GM21526 (cell line): ENCODE results near the gene COG1.
A peak's percentile ranks its signal among the peaks of the same experiment; 100 is the strongest.

Experiments
- ATAC-seq: cut with Tn5 transposase; IDR thresholded peaks from one replicate; pipeline ENCODE4 v1.9.1; 2021; ENCODE audit warnings: moderate library complexity; ENCODE audit not compliant: unreplicated experiment, low FRiP score

COG1 gene

DNA sequence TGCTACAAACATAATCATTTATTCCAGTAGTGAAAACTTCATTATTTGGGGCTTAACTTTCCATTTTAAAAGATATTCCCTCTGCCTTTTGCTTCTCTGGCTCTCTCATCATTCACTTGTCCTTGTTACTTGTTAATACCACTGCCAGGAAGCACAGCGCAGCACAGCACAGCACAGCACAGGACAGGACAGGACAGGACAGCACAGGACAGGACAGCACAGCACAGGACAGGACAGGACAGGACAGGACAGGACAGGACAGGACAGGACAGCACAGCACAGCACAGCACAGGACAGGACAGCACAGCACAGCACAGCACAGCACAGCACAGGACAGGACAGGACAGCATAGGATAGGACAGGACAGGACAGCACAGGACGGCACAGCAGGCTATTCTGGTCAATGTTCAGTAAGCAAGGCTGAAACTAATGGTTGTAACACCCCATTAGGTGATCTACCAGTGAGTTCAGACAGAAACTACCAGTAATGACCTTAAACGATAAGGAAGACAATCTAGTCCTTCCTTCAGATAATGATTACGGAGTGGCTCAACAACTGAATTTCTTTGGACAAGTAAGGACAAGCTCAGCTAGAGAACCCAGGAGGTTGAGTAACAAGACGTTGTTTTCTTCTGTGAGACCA lies 31.9 kb downstream of the COG1 start:
- ATAC-seq: no peak

DNA sequence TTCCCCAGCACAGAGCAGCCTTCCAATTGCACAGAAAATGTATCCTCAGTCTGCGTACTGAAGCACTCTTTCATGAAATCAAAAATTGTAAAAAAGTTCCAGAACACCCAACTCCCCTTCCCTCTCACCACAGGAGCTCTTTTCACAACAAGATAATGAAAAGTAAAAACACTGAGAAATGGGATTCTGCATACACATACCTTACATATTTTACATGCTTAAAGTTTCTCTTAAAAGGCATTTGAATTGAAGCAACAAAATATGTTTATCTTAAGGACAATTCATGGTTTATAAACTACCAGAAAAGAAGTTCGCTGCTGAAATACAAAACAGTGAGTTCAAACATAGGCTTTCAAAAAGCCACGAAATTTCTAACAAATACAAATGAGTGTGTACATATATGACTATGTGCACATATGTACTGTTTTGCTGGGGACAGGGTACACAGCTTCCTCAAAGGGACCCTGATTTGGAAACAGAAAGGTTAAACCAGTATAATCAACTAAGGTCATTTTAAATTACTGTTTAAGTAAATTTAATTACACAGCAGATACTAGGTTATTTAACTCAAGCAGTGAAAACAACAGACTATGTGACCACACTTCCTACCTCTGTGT lies 33.8 kb downstream of the COG1 start:
- no peak for ATAC-seq

DNA sequence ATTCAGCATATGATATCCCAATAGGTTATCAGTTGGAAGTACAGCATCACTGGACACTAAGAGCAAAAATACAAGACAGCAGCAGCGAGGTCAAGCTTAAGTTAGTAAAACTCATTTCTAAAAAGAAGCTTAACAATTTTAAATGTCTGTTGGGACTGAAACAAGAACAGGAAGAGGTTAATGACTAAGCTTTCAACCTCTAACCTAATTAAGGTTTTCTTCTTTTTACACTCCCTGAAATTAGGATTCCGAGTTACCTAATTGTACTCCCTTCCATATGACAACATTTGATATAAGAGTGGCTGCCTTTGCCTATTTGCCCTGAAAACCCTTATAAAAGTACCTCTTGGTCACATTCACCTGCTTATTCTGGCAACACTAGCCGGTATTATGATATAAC lies 34.5 kb downstream of the COG1 start:
- ATAC-seq: no peak

DNA sequence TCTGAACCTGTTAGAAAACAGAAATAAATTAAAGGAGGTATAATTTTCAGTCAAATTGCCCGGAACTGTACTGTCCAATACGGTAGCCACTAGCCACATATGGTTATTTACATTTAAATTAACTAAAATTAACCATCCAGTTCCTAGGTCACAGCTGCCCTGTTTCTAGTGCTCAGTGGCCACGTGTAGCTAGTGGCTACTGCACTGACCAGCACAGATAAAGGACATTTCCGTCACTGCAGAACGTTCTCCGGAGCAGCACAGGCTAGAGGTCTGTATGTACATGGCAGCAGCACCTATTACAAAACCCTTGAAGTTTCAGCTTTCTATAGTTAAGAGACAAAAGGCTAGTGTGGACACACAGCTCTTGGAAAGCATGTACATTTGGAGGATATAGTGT lies 35.1 kb downstream of the COG1 start:
- ATAC-seq: no peak

DNA sequence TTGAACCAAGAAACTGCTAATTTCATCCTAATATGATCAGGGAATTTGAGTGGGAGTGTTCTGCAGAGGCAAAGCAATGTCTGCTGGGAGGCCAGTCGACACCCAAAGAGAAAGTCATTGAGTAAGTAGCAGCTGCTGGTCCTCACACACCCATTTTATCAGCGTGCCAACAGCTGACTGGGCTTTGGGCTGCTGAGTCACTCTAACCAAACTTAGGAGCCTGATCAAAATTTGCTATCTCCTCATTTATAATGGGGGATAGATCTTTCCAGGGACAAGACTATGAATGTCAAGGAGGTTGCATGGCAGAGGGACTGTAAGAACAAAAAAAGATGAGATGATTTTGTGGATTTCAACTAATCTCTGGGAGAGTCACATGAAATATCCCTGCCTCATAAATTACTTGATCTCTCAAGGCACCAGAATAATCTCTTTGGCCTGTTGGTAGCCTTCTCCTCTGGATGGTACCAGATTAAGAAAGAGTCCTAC lies 35.9 kb downstream of the COG1 start:
- no peak for ATAC-seq

DNA sequence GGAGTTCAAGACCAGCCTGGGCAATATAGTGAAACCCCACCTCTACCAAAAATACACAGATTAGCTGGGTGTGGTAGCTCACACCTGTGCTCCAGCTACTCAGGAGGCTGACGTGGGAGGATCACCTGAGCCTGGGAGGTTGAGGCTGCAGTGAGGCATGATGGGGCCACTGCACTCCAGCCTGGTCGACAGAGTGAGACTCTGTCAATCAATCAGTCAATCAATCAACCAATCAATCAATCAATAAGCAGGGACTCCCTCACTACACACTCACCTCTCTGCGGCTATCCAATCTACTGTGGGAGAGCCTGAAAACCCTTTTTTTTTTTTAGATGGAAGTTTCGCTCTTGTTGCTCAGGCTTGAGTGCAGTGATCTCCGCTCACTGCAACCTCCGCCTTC lies 37.2 kb downstream of the COG1 start:
- no peak for ATAC-seq

DNA sequence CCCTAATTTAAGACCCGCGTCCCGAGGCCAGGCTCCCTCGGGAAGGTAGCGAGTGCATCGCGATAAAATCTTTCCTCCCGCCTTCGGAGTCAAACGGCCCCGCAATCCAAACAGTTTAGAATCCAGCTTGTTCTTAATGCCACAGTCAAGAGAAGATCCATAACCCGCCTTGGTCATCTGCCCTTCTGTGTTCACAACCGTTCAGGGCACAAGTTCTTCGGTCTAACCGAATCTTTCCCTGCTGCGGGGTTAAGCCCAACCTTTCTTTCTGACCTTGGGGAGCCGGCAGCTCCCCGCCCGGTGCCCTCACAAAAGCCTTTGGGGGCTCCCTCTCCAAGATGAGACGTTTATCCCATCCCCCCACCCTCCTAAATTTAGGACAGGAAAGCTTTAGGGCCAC lies 38.5 kb downstream of the COG1 start:
- no peak for ATAC-seq

DNA sequence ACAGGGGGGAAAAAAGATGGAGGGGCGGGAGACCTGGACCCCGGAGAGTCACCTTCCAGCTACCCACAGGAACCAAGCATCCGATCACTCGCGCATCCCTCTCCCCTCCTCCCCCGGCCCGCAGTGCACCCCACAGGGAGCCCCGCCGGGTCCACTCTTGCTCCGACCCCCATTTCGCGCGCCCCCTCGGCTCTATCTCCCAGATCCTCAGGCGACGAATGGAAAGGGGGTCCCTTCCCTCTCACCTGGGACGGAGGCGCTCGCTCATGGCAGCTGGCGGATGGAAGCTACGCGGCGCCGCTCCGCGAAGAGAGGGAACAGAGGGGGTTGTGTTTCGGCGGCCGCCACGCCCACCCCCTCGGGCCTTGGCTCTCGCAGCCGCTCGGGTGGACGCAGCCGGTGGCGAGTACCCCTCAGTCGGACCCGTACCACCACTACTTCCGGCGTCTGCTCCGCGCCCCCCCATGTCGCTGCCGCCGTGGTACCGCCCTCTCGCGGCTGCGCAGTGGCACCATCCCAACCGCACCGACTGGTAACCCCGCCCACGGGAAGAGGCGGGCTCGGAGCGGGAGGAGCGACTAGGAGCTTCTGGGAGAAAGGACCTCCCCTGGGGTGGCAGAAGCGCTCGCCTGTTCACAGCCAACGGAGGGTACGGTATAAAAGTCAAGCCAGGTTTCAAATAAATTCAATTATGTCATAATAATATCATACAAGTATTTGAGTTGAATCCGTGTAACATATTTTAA lies 39.2 kb downstream of the COG1 start:
- peak; percentile 74 for ATAC-seq

DNA sequence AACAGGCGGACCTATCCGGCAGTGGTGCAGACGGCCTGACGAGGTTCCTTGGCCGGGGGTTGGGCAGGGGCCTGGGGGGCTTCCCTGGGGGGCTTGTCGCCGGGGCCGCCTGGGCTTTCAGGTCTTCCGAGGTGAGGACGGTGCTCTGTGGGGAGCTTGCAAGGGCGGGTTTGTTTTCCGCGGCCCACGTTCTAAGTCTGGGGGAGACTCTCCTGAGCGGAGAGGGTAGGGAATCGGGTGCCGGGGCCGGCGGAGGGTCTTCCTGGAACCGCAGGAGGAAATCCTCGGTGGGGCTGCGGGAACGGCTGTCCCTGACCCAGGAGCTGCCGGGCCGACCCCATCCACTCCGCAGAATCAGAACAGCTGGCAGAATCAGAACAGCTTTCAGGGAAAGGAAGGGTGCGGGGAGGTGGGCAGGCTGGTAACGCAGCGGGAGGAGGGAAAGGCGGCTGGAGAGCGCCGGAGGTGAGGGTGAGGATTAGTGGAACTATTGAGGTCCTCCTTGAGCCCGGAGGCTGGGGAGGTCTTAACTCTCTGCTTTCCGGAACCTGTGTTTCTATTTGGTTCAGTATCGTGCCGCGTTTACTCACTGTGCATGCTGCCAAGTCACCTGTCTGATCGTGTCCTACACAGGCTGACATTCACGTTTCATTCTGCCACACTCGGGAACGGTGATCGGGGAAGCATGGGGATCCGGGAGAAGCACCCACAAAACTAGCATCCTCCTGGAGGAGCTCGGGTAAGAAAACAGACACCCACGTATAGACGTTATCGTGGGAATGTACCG lies 39.9 kb downstream of the COG1 start:
- ATAC-seq: peak; percentile 21

DNA sequence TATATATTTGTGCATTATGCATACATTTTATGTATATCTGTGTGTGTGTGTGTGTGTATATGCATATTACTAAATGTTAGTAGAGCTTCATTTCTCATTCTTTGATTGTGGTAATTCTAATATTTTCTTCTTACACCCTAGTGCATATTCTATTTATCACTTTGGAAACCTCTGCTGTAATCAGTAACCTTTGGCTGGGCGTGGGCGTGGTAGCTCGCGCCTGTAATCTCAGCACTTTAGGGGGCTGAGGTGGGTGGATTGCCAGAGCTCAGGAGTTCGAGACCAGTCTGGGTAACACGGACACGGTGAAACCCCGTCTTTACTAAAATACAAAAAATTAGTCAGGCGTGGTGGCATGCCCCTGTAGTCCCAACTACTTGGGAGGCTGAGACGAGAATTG lies 41.9 kb downstream of the COG1 start:
- no peak for ATAC-seq

DNA sequence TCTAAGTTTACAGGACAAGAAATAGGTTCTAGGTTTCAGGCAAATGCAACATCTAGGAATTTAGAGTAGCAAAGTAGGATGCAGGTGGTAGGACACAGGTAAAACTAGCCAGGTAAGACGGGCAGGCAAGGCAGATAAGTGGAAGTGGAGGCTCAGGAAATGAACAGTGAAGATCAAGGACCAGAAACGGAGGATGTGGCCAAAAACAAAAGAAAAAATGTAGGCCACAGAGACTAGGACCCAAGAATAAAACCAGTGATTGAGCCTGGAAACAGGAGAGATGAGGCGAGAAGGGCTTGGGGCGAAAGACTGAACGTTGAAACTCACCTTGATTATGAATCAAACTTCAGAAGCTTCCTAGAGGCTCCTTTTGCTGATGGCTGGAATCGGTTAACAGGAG lies 44.9 kb downstream of the COG1 start:
- ATAC-seq: no peak

DNA sequence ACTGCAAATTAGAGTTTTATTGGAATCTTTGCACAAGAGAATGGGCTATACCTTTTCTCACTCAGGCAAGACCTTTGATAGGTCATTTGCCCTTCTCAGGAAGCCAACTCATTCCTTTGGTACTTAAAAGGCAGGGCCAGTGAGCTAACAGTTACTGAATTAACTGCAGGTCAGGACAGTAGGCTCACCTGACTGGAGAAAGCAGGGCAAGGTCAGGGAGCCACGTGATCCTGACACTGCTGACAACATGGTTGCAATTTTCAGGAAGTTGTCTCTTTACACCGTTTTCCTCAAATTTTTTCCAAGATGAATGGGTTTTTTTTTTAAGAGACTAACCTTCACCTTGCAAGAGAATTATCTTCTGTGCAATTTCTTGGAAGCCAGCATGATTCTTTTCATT lies 47.7 kb downstream of the COG1 start:
- no peak for ATAC-seq

DNA sequence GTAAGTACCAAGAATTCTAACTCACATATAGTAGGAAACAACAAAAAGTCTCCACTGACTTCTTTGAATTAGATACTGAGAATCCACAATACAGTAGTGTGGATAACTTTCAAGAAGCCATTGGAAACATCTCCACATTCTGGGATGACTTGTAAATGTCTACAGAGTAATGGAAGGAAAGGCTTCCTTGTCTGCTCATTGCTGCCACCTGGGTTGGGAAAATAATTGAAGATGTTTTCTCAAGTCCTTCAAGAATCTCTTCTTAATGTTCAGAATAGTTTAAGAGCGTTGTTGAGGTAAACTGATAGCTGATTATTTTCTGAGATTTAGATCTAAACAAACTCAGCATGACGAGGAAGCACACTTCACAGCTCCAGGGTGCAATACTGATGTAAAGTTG lies 54.9 kb downstream of the COG1 start:
- no peak for ATAC-seq

DNA sequence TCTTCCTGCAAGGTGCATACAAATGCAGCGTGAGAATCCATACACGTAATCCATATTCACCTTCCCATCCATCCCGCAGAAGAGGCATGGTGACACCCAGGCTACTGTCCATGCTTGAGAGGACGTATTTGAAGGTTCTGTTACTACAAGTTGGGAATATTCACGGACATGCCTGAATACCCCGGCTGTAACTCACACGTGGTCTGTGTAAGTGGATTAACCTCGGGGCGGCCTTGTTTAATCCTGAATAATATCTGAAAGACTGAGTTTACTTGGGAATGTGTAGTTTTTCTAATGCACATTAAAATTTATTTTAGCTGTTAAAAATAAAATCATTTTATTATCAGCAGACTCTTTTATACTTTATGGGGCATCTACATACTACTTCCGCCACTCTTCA lies 55.7 kb downstream of the COG1 start:
- ATAC-seq: no peak

DNA sequence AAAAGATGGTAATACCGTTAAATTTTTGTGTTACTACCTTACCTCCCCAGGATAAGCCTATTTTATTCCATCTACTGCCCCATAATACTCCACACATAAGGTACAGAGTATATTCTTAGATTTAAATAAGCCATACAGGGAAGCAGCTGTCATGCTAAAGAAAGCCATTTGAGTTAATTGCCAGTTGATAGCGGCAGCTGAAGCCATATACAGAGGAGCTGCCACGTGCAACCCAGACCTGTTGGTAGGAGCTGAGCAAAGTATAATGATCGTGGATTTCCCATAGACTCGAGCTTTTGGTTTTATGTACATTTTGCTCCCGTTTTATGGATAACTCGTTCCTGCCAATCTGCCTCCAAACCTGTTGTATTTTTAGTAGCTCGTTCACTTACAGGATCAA lies 56.8 kb downstream of the COG1 start:
- ATAC-seq: no peak

DNA sequence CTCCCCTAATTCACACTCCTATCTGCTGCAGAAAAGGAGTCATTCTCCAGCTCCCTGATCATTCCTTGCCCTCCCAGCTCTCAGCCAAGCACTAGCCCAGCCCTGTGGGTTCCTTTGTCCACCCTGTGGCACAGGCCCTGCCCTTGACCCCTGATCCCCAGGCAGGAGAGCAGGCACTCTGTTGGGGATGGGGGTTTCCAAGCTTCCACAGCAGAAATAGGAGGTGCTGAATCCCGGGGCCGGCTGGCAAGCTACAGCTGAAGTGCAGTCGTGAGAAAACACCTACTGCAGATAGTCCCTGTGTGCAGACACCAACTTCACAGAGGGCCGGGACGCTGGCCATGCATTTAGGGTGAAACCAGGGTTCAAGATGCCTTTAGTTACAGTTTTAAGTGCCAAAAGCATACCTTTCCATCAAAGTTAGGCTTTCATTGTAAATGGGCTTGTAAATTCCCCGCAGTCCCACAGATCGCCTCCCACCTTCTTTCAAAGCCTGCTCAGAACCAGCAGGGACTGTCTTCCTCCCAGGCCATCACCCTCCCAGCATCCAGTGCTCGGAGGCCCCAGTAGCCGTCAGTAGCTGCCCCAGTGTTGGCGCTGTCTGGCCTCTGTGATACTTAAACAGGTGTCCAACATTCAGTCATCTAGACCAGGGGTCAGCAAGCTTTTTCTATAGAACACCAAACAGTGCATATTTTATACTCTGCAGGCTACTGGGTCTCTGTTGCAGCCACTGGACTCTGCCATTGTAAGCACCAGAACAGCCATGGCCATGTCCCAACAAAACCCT lies 58.2 kb downstream of the COG1 start:
- no peak for ATAC-seq

DNA sequence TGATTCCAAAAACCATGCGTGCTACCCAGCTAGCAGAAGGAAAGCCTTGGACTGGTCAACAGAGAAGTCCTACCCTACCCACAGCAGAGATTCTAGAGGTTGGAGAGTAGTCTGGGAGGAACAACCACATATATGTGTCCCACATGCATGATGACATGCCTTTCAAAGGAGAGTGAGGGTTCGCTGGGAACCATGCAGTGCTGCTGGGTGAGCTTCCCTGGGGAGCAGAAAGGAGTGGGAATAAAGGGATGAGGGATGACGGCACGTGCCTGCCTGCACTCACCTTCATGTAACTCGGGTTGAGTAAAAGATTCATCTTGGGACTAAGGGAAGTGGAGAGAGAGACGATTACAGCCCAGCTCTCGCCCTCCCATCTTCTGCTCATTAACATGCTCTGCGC lies 59.0 kb downstream of the COG1 start:
- ATAC-seq: no peak

DNA sequence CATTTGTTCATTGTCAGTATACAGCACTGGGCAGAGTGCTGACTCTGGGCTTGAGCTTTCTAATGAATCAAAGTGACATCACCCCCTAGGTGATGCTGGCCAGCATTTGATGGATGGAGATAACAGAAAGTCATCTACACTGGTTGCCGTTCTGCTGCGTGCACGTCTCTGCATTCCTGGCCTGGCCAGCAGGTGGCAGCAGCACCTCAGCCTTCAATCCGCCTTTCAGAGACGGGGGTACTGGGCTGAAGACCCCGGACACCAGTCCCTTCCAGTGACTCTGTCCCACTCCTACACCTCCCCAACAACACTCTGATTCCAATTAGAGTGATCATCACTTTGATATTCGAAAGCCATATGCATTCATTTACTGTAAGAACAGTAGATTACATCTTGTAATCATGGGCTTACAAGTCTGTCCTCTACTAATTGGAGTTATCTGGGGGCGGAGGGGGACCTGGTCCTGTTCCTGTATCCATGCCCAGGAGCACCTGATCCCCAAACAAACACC lies 62.9 kb downstream of the COG1 start:
- no peak for ATAC-seq

DNA sequence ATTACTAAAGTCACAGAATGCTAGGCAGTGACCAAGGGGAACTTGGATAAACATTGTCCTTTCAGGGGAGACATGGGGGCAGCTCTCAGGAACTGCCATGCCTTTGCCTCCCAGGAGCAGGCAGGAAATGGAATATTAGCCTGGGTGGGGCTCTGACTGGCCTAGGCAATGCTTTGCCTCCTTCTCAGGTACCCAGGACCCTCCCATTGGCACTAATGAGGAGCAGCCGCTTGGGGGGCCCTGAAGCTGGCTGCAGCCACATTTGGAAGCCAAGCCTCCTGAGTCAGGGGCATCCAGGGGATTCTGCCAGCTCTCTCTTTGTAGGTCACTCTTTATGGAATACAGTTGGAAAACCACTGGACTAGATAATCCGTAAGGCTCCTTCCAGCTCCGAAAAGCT lies 63.4 kb downstream of the COG1 start:
- ATAC-seq: no peak

DNA sequence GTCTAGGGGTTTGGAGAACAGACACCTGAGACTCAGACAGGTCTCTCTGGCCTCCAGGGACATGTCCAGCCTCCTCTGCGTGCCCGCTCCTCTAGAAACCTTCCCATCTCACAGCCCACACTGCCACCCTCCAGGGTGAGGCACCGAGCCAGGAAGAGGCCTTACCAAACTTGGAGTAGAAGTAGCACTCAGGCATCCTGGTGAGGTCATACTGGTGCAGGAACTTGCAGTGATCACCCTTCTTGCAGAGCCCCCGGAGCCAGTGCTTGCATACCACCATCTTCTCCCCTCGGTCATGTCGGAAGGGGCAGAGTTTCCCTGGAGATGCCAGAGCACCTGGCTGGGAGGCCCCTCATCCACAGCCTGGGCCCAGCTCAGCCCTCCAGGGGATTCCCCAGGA lies 64.7 kb downstream of the COG1 start:
- ATAC-seq: no peak
